ENCODE data around the gene ZNF473. TPM values are rescaled to one million over a fixed set of nuclear protein-coding genes. Genes with fewer than 3 reads are reported as not detected.

ZNF473 gene
- 10 to 100 TPM; 11.8 to 12.7 TPM for total RNA-seq

- H3K4me3 Mint-ChIP-seq: peak within 1 kb of the TSS; percentile 93
- ATAC-seq (ENCODE audit: low read depth): peak; percentile 73
- POLR2A ChIA-PET: interaction anchor here (0.7 to 2.4 kb wide), 4 partner anchors 32 to 486 kb away, joined by 3 to 19 read pairs (median 3); partner anchors contain the start of genes ATF5, JOSD2, NUP62 and SCAF1
- DNase-seq: peak; percentile 85
- H3K9me3 Mint-ChIP-seq: peaks cover 4% of the 10 kb centered on the region
- peaks cover 21% of the 10 kb centered on the region for H3K4me1 Mint-ChIP-seq
- H3K36me3 Mint-ChIP-seq: peaks cover 13% of the 10 kb centered on the region
- peak within 1 kb of the TSS; percentile 91 for H3K27ac Mint-ChIP-seq
- no peaks in the 10 kb centered on the region for H3K27me3 Mint-ChIP-seq
Observed at GRCh38 chr19:50025794-50026549, at the start of gene ZNF473. Gene ZNF473, plus strand, starts transcription at chr19:50026005. Its CDS starts 5,078 bp downstream, at chr19:50031083.

GRCh38 chr19:49976496-49976895 lies 49.3 kb upstream of the ZNF473 start:
- Mint-ChIP-seq H3K36me3 (peaks cover 3% of the 10 kb centered on the region), H3K9me3 (no peaks in the 10 kb centered on the region), H3K27ac (no peak overlapping the region), H3K4me3 (no peak overlapping the region), H3K4me1 (no peaks in the 10 kb centered on the region), H3K27me3 (no peaks in the 10 kb centered on the region)
- POLR2A ChIA-PET: interaction anchor here (0.6 kb wide), 1 partner anchor 20 kb away, joined by 4 read pairs; no protein-coding TSS in a partner anchor
- no peak for ATAC-seq (ENCODE audit: low read depth)
- no peak for DNase-seq

GRCh38 chr19:49977076-49977475 lies 48.7 kb upstream of the ZNF473 start:
- Mint-ChIP-seq H3K27me3 (no peaks in the 10 kb centered on the region), H3K36me3 (peaks cover 5% of the 10 kb centered on the region), H3K4me1 (no peaks in the 10 kb centered on the region), H3K4me3 (no peak overlapping the region), H3K27ac (no peak overlapping the region), H3K9me3 (no peaks in the 10 kb centered on the region)
- ATAC-seq (ENCODE audit: low read depth) (no peak), DNase-seq (no peak)
- POLR2A ChIA-PET: no interaction called here

- H3K27ac Mint-ChIP-seq: no peak overlapping the region
- H3K27me3 Mint-ChIP-seq: no peaks in the 10 kb centered on the region
- H3K4me3 Mint-ChIP-seq: no peak overlapping the region
- DNase-seq (no peak), ATAC-seq (ENCODE audit: low read depth) (no peak)
- POLR2A ChIA-PET: no interaction called here
- H3K9me3 Mint-ChIP-seq: no peaks in the 10 kb centered on the region
- no peaks in the 10 kb centered on the region for H3K4me1 Mint-ChIP-seq
- H3K36me3 Mint-ChIP-seq: peaks cover 5% of the 10 kb centered on the region
Observed at GRCh38 chr19:49977881-49978280, 47.9 kb upstream of the ZNF473 start.

- Mint-ChIP-seq H3K27ac (no peak overlapping the region), H3K36me3 (peaks cover 5% of the 10 kb centered on the region), H3K4me1 (no peaks in the 10 kb centered on the region), H3K9me3 (no peaks in the 10 kb centered on the region), H3K4me3 (no peak overlapping the region), H3K27me3 (no peaks in the 10 kb centered on the region)
- DNase-seq (no peak), ATAC-seq (ENCODE audit: low read depth) (no peak)
- POLR2A ChIA-PET: no interaction called here
Observed at GRCh38 chr19:49978324-49978723, 47.5 kb upstream of the ZNF473 start.

- DNase-seq: no peak
Observed at GRCh38 chr19:49981603-49982593, 43.9 kb upstream of the ZNF473 start.

GRCh38 chr19:49983645-49984229 lies 42.1 kb upstream of the ZNF473 start:
- Mint-ChIP-seq H3K4me3 (no peak overlapping the region), H3K27me3 (no peaks in the 10 kb centered on the region), H3K4me1 (peaks cover 6% of the 10 kb centered on the region), H3K36me3 (peaks cover 12% of the 10 kb centered on the region), H3K27ac (no peak overlapping the region), H3K9me3 (no peaks in the 10 kb centered on the region)
- DNase-seq: peak; percentile 73
- POLR2A ChIA-PET: no interaction called here
- ATAC-seq (ENCODE audit: low read depth): peak; percentile 60

More at GRCh38 chr19:49981603-49982593, 43.9 kb upstream of the ZNF473 start:
- no peaks in the 10 kb centered on the region for H3K27me3 Mint-ChIP-seq
- H3K36me3 Mint-ChIP-seq: peaks cover 3% of the 10 kb centered on the region
- POLR2A ChIA-PET: no interaction called here
- no peaks in the 10 kb centered on the region for H3K4me1 Mint-ChIP-seq
- no peak for ATAC-seq (ENCODE audit: low read depth)
- H3K9me3 Mint-ChIP-seq: no peaks in the 10 kb centered on the region
- H3K27ac Mint-ChIP-seq: no peak overlapping the region
- no peak overlapping the region for H3K4me3 Mint-ChIP-seq

- POLR2A ChIA-PET: interaction anchor here (0.7 kb wide), 1 partner anchor 20 kb away, joined by 3 read pairs; no protein-coding TSS in a partner anchor
- peaks cover 6% of the 10 kb centered on the region for H3K4me1 Mint-ChIP-seq
- ATAC-seq (ENCODE audit: low read depth): no peak
Observed at GRCh38 chr19:49984491-49984890, 41.3 kb upstream of the ZNF473 start.

GRCh38 chr19:49985871-49986270 lies 39.9 kb upstream of the ZNF473 start:
- DNase-seq (no peak), ATAC-seq (ENCODE audit: low read depth) (no peak)
- H3K4me1 Mint-ChIP-seq: peaks cover 6% of the 10 kb centered on the region
- no peaks in the 10 kb centered on the region for H3K9me3 Mint-ChIP-seq
- H3K4me3 Mint-ChIP-seq: no peak overlapping the region
- POLR2A ChIA-PET: interaction anchor here (0.8 to 2.6 kb wide), 2 partner anchors 56 to 57 kb away, joined by 3 to 9 read pairs; partner anchors contain the start of genes ATF5 and NUP62
- H3K27ac Mint-ChIP-seq: no peak overlapping the region
- H3K36me3 Mint-ChIP-seq: peaks cover 14% of the 10 kb centered on the region
- H3K27me3 Mint-ChIP-seq: no peaks in the 10 kb centered on the region

More at GRCh38 chr19:49984491-49984890, 41.3 kb upstream of the ZNF473 start:
- DNase-seq: no peak
- no peaks in the 10 kb centered on the region for H3K9me3 Mint-ChIP-seq
- no peaks in the 10 kb centered on the region for H3K27me3 Mint-ChIP-seq
- H3K4me3 Mint-ChIP-seq: no peak overlapping the region
- no peak overlapping the region for H3K27ac Mint-ChIP-seq
- peaks cover 13% of the 10 kb centered on the region for H3K36me3 Mint-ChIP-seq

- Mint-ChIP-seq H3K4me3 (no peak overlapping the region), H3K27ac (no peak overlapping the region), H3K36me3 (peaks cover 17% of the 10 kb centered on the region), H3K9me3 (no peaks in the 10 kb centered on the region), H3K4me1 (peaks cover 6% of the 10 kb centered on the region), H3K27me3 (no peaks in the 10 kb centered on the region)
- POLR2A ChIA-PET: interaction anchor here (2.6 kb wide), 1 partner anchor 57 kb away, joined by 9 read pairs; the partner anchor contains the start of genes ATF5 and NUP62
- no peak for DNase-seq
- no peak for ATAC-seq (ENCODE audit: low read depth)
Observed at GRCh38 chr19:49986354-49986753, 39.5 kb upstream of the ZNF473 start.

- DNase-seq (peak; percentile 87), ATAC-seq (ENCODE audit: low read depth) (peak; percentile 75)
- no peak overlapping the region for H3K27ac Mint-ChIP-seq
- no peaks in the 10 kb centered on the region for H3K9me3 Mint-ChIP-seq
- H3K4me1 Mint-ChIP-seq: peaks cover 6% of the 10 kb centered on the region
- peaks cover 14% of the 10 kb centered on the region for H3K36me3 Mint-ChIP-seq
- no peaks in the 10 kb centered on the region for H3K27me3 Mint-ChIP-seq
- H3K4me3 Mint-ChIP-seq: no peak overlapping the region
- POLR2A ChIA-PET: interaction anchor here (0.7 to 2.6 kb wide), 3 partner anchors 15 to 165 kb away, joined by 4 to 9 read pairs (median 6); partner anchors contain the start of genes ATF5 and NUP62
Observed at GRCh38 chr19:49987159-49987698, 38.6 kb upstream of the ZNF473 start.

GRCh38 chr19:49988007-49988406 lies 37.8 kb upstream of the ZNF473 start:
- Mint-ChIP-seq H3K36me3 (peaks cover 18% of the 10 kb centered on the region), H3K9me3 (no peaks in the 10 kb centered on the region), H3K27me3 (no peaks in the 10 kb centered on the region), H3K27ac (no peak overlapping the region), H3K4me3 (no peak overlapping the region), H3K4me1 (peaks cover 6% of the 10 kb centered on the region)
- ATAC-seq (ENCODE audit: low read depth) (no peak), DNase-seq (no peak)
- POLR2A ChIA-PET: interaction anchor here (0.7 to 2.6 kb wide), 2 partner anchors 14 to 59 kb away, joined by 4 to 9 read pairs; partner anchors contain the start of genes ATF5 and NUP62
